NCI-H2107 treated with DMSO at 0.1 percent for 48 hours (cell line): ENCODE results near the gene GPC6.

Experiments
- DNase-seq: peaks from one replicate; lab custom pipeline; 2025; ENCODE audit not compliant: unreplicated experiment; lab: John Stamatoyannopoulos, UW

GPC6 gene

GRCh38 chr13:93670866-93671265 is 444.3 kb downstream of the GPC6 start:
- no peak for DNase-seq

GRCh38 chr13:93672996-93673395 is 446.4 kb downstream of the GPC6 start:
- no peak for DNase-seq

GRCh38 chr13:93673885-93674284 is 447.3 kb downstream of the GPC6 start:
- DNase-seq, result no peak

GRCh38 chr13:93674337-93674755 is 447.7 kb downstream of the GPC6 start:
- DNase-seq, result no peak

GRCh38 chr13:93680329-93680728 is 453.7 kb downstream of the GPC6 start:
- DNase-seq, result no peak

- no peak for DNase-seq
Measured at GRCh38 chr13:93685900-93686299, 459.3 kb downstream of the GPC6 start.

- no peak for DNase-seq
Measured at GRCh38 chr13:93686399-93686798, 459.8 kb downstream of the GPC6 start.

- DNase-seq, result no peak
Measured at GRCh38 chr13:93687261-93687660, 460.7 kb downstream of the GPC6 start.

GRCh38 chr13:93689333-93689732 is 462.7 kb downstream of the GPC6 start:
- no peak for DNase-seq

- DNase-seq, result no peak
Measured at GRCh38 chr13:93690139-93690538, 463.5 kb downstream of the GPC6 start.

- no peak for DNase-seq
Measured at GRCh38 chr13:93698016-93698613, 471.5 kb downstream of the GPC6 start.

- DNase-seq, result no peak
Measured at GRCh38 chr13:93700115-93700514, 473.5 kb downstream of the GPC6 start.

GRCh38 chr13:93708308-93709075 is 481.9 kb downstream of the GPC6 start:
- DNase-seq, result no peak

- DNase-seq, result no peak
Measured at GRCh38 chr13:93709506-93710244, 483.1 kb downstream of the GPC6 start.

GRCh38 chr13:93714171-93714570 is 487.6 kb downstream of the GPC6 start:
- DNase-seq, result no peak

GRCh38 chr13:93715866-93716265 is 489.3 kb downstream of the GPC6 start:
- no peak for DNase-seq

GRCh38 chr13:93716623-93717022 is 490.0 kb downstream of the GPC6 start:
- DNase-seq, result no peak

- DNase-seq, result no peak
Measured at GRCh38 chr13:93721483-93721882, 494.9 kb downstream of the GPC6 start.

GRCh38 chr13:93723316-93723715 is 496.7 kb downstream of the GPC6 start:
- DNase-seq, result no peak

- no peak for DNase-seq
Measured at GRCh38 chr13:93724187-93724586, 497.6 kb downstream of the GPC6 start.

GRCh38 chr13:93726173-93726957 is 499.8 kb downstream of the GPC6 start:
- no peak for DNase-seq
